ENCODE measurements around the gene CCDC9B. TPM values are rescaled to one million over a fixed set of nuclear protein-coding genes. Genes with fewer than 3 reads are reported as not detected.

CCDC9B gene
- polyA plus RNA-seq, 2 of the 4 experiments (the other 2 are of a cell fraction): 1.9 to 23.4 TPM

DNA sequence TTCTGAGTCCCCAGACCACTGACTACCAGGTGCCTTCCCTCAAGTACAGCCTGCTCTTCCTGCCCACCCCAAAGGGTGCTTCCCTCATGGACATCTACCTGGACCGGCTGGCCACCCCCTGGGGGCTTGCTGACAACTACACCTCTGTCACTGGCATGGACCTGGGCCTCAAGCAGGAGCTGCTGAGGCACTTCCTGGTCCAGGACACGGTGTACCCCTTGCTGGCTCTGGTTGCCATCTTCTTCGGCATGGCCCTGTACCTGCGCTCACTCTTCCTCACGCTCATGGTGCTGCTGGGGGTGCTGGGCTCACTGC is 26.6 kb upstream of the CCDC9B start:
- FAIRE-seq (no peak), DNase-seq (ENCODE audit: low read depth in 1 of 2, low spot score in 1 of 2) (no peak), ATAC-seq (no peak)
- ChIA-PET POLR2A (no interaction called here), CTCF (interaction anchor here (0.7 to 9.5 kb wide), 18 partner anchors 9 to 258 kb away, joined by 4 to 135 read pairs (median 10); partner anchors contain the start of genes BMF, CCDC9B, DISP2 and INAFM2)
- TF ChIP-seq MAFK (IDR thresholded peaks at IDR 0.05; ENCODE audit: partially characterized antibody): no peak
- TF ChIP-seq NFE2L2 (conservative IDR thresholded peaks at IDR 0.05; ENCODE audit: low read length): no peak
- TF ChIP-seq RNF2 (IDR thresholded peaks at IDR 0.05; ENCODE audit: borderline replicate concordance, low read depth): no peak
- no peak for TF ChIP-seq KDM1A (IDR thresholded peaks at IDR 0.05; ENCODE audit: low read depth)
- TF ChIP-seq GATA3 (IDR thresholded peaks at IDR 0.05; ENCODE audit: borderline replicate concordance): no peak
- no peak for TF ChIP-seq HOXA7 (CRISPR knock-in tag; IDR thresholded peaks at IDR 0.05)
- no peak for TF ChIP-seq ZNF302 (CRISPR knock-in tag; IDR thresholded peaks at IDR 0.05)
- no peak for TF ChIP-seq NPAS2 (CRISPR knock-in tag; IDR thresholded peaks at IDR 0.05; ENCODE audit: borderline replicate concordance)
- no peak for TF ChIP-seq MYC (IDR thresholded peaks at IDR 0.05; ENCODE audit: borderline replicate concordance, low read length)
- no peaks in the 10 kb centered on the region for H3K9me3 ChIP-seq
- 90% methylated on average over 4 of the region's 5 CpGs for WGBS (ENCODE audit: missing lambda C conversion rate)
- 0 out of 3 replicates have a peak, but pooled peaks cover 7% of the 10 kb centered on the region for H3K4me1 ChIP-seq
- peak overlapping the region in 1 of 2 experiments; percentile 87; a peak in 2 of 6 replicates for H3K27ac ChIP-seq
- peak overlapping the region; percentile 82 for H3K4me2 ChIP-seq
- no peak overlapping the region; the same call in 2 of the 3 replicates for H3K4me3 ChIP-seq

DNA sequence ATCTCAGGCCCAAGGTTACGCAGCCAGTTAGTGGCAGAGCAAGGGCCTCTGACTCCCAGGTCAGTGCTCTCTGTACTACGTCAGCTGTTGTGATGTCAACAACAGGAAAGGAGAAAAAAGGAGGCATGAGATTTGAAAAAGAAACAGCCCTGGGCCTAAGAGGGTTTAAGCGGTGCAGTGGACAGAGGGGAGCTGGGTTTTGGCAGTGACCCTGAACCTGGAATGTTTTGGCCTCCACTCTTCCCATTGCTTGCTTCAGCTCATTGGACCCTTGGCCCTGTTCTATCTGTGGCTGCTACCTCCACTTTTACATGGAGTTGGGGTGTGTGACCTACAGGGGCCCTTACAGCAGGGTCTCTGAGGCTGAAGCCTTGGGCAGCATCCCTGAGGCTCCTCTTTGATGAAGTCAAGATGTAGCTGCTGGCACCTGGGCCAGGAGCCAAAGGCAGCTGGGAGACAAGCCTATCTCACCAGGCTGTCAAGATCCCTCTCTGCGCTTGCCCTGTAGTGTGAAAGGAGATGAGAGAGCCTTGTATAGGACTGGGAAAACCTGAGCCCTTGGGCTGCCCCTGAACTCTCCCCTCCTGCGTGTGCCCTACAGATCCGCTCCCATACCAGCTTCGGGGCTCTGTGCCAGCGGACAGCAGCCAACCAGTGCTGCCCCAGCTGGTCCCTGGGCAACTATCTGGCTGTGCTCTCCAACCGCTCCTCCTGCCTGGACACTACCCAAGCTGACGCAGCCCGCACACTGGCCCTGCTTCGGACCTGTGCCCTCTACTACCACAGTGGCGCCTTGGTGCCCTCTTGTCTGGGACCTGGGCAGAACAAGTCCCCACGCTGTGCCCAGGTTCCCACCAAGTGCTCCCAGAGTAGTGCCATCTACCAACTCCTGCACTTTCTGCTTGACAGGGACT is 26.0 kb upstream of the CCDC9B start:
- ATAC-seq: no peak
- FAIRE-seq: no peak
- TF ChIP-seq MAZ (IDR thresholded peaks at IDR 0.05; ENCODE audit: borderline replicate concordance, low read depth, low read length): no peak
- TF ChIP-seq EHMT2 (IDR thresholded peaks at IDR 0.05; ENCODE audit: low read depth): no peak
- TF ChIP-seq NPAS2 (CRISPR knock-in tag; IDR thresholded peaks at IDR 0.05; ENCODE audit: borderline replicate concordance): no peak
- TF ChIP-seq TFCP2L1 (CRISPR knock-in tag; IDR thresholded peaks at IDR 0.05): no peak
- TF ChIP-seq, protein P1, sequence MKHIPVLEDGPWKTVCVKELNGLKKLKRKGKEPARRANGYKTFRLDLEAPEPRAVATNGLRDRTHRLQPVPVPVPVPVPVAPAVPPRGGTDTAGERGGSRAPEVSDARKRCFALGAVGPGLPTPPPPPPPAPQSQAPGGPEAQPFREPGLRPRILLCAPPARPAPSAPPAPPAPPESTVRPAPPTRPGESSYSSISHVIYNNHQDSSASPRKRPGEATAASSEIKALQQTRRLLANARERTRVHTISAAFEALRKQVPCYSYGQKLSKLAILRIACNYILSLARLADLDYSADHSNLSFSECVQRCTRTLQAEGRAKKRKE (CRISPR knock-in tag; IDR thresholded peaks at IDR 0.05; ENCODE audit: low read depth): no peak
- no peak for TF ChIP-seq MYC (IDR thresholded peaks at IDR 0.05; ENCODE audit: borderline replicate concordance, low read length)
- TF ChIP-seq, protein P2, sequence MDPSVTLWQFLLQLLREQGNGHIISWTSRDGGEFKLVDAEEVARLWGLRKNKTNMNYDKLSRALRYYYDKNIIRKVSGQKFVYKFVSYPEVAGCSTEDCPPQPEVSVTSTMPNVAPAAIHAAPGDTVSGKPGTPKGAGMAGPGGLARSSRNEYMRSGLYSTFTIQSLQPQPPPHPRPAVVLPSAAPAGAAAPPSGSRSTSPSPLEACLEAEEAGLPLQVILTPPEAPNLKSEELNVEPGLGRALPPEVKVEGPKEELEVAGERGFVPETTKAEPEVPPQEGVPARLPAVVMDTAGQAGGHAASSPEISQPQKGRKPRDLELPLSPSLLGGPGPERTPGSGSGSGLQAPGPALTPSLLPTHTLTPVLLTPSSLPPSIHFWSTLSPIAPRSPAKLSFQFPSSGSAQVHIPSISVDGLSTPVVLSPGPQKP (IDR thresholded peaks at IDR 0.05; ENCODE audit: low read depth, low read length): no peak
- DNase-seq (ENCODE audit: low read depth in 1 of 2, low spot score in 1 of 2): no peak
- POLR2A ChIA-PET: no interaction called here
- H3K4me2 ChIP-seq: no peak overlapping the region
- 92% methylated on average over 6 of the region's 14 CpGs for WGBS (ENCODE audit: missing lambda C conversion rate)
- 0 out of 3 replicates have a peak, but pooled peaks cover 7% of the 10 kb centered on the region for H3K4me1 ChIP-seq
- no peak overlapping the region for H3K4me3 ChIP-seq
- CTCF ChIA-PET: interaction anchor here (0.9 to 9.5 kb wide), 19 partner anchors 9 to 258 kb away, joined by 3 to 135 read pairs (median 11); partner anchors contain the start of genes BMF, CCDC9B, DISP2 and INAFM2
- no peak overlapping the region for H3K27ac ChIP-seq
- no peaks in the 10 kb centered on the region for H3K9me3 ChIP-seq

DNA sequence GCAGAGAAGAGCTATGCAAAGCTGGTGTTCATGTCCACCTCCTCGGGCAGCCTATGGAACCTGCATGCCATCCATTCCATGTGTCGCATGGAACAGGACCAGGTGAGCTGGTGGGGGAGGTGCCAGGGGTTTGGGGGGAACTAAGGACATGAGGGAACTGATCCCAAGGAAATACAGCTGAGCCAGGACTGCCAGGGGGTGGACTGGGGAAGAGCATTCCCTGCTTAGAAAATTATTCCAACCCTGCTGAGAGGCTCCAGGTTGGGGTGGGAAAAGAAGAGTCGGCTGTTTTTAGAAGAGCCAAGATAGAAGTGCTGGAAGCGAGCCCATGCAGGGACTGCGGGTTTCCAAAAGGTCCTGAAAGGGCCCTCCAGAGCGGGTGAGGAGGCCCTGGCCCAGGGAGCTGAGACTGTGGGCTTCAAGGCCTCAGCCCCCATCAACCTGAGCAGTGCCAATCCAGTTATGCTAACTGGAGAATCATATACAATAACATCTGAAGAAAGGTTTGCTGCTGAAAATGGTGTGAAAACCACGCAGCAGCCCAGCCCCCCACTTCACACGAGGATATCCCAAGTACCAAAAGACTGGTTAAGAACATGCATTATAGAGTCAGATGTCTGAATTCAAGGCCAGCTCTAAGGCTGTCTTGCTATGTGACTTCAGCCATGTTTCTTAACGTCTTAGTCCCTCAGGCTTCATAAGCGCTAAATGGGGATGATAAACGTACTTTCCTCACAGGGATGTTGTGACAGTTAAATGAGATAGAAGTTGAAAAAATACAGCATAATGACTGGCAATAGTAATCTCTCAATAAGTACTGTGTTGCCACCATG is 25.1 kb upstream of the CCDC9B start:
- H3K4me2 ChIP-seq: no peak overlapping the region
- 0 out of 3 replicates have a peak, but pooled peaks cover 7% of the 10 kb centered on the region for H3K4me1 ChIP-seq
- ATAC-seq (no peak), DNase-seq (ENCODE audit: low read depth in 1 of 2, low spot score in 1 of 2) (no peak), FAIRE-seq (no peak)
- ChIA-PET CTCF (interaction anchor here (0.8 to 9.5 kb wide), 10 partner anchors 10 to 91 kb away, joined by 3 to 135 read pairs (median 10); partner anchors contain the start of genes CCDC9B, INAFM2 and IVD), POLR2A (no interaction called here)
- WGBS (ENCODE audit: missing lambda C conversion rate): 86% methylated on average over 10 of the region's 11 CpGs
- no peak overlapping the region for H3K4me3 ChIP-seq
- TF ChIP-seq POLR2A (IDR thresholded peaks at IDR 0.05; ENCODE audit: low read length): no peak
- no peak for TF ChIP-seq RARB (CRISPR knock-in tag; IDR thresholded peaks at IDR 0.05)
- TF ChIP-seq, protein P3, sequence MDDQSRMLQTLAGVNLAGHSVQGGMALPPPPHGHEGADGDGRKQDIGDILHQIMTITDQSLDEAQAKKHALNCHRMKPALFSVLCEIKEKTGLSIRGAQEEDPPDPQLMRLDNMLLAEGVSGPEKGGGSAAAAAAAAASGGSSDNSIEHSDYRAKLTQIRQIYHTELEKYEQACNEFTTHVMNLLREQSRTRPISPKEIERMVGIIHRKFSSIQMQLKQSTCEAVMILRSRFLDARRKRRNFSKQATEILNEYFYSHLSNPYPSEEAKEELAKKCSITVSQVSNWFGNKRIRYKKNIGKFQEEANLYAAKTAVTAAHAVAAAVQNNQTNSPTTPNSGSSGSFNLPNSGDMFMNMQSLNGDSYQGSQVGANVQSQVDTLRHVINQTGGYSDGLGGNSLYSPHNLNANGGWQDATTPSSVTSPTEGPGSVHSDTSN (IDR thresholded peaks at IDR 0.05): no peak
- no peak for TF ChIP-seq NPAS2 (CRISPR knock-in tag; IDR thresholded peaks at IDR 0.05; ENCODE audit: borderline replicate concordance)
- no peak for TF ChIP-seq SMC3 (IDR thresholded peaks at IDR 0.05)
- TF ChIP-seq, protein P4, sequence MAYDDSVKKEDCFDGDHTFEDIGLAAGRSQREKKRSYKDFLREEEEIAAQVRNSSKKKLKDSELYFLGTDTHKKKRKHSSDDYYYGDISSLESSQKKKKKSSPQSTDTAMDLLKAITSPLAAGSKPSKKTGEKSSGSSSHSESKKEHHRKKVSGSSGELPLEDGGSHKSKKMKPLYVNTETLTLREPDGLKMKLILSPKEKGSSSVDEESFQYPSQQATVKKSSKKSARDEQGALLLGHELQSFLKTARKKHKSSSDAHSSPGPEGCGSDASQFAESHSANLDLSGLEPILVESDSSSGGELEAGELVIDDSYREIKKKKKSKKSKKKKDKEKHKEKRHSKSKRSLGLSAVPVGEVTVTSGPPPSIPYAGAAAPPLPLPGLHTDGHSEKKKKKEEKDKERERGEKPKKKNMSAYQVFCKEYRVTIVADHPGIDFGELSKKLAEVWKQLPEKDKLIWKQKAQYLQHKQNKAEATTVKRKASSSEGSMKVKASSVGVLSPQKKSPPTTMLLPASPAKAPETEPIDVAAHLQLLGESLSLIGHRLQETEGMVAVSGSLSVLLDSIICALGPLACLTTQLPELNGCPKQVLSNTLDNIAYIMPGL (CRISPR knock-in tag; IDR thresholded peaks at IDR 0.05; ENCODE audit: borderline replicate concordance): no peak
- TF ChIP-seq RFX5 (IDR thresholded peaks at IDR 0.05): no peak
- TF ChIP-seq, protein P5, sequence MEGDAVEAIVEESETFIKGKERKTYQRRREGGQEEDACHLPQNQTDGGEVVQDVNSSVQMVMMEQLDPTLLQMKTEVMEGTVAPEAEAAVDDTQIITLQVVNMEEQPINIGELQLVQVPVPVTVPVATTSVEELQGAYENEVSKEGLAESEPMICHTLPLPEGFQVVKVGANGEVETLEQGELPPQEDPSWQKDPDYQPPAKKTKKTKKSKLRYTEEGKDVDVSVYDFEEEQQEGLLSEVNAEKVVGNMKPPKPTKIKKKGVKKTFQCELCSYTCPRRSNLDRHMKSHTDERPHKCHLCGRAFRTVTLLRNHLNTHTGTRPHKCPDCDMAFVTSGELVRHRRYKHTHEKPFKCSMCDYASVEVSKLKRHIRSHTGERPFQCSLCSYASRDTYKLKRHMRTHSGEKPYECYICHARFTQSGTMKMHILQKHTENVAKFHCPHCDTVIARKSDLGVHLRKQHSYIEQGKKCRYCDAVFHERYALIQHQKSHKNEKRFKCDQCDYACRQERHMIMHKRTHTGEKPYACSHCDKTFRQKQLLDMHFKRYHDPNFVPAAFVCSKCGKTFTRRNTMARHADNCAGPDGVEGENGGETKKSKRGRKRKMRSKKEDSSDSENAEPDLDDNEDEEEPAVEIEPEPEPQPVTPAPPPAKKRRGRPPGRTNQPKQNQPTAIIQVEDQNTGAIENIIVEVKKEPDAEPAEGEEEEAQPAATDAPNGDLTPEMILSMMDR (IDR thresholded peaks at IDR 0.05): no peak
- no peak for TF ChIP-seq ZNF302 (CRISPR knock-in tag; IDR thresholded peaks at IDR 0.05)
- H3K27ac ChIP-seq: no peak overlapping the region
- H3K9me3 ChIP-seq: no peaks in the 10 kb centered on the region
